H1 (cell line): ENCODE results near the gene FOXN4. TPM values are rescaled to one million over a fixed set of nuclear protein-coding genes. Genes with fewer than 3 reads are reported as not detected.

Experiments used
- CTCF ChIA-PET: fragments of 300-600 bp; sonication (Branson Sonifier 250); formaldehyde crosslinking; loops from one replicate; lab custom pipeline; 2021; ENCODE audit not compliant: partially characterized antibody; lab: Charles Lee
- POLR2A ChIA-PET: fragments of 300-600 bp; sonication (Branson Sonifier 250); formaldehyde crosslinking; loops from one replicate; lab custom pipeline; 2021; ENCODE audit warnings: inconsistent platforms; ENCODE audit not compliant: partially characterized antibody; lab: Charles Lee
- DNase-seq, 2 experiments: peaks; one replicate each; pipeline versions ENCODE4 v3.0.0 to v3.0.0-alpha.2; 2010 to 2022; ENCODE audit warnings: low spot score in 2 of 2, low read depth in 1 of 2, mixed read lengths in 1 of 2
- FAIRE-seq: peaks from 2 replicates; lab custom pipeline; 2011; peaks lifted over from hg19 to GRCh38; lab: Jason Lieb, UNC
- H2AFZ ChIP-seq: 2 replicates; pipeline ENCODE4 v1.8.1; 2012; ENCODE audit warnings: low read length, inconsistent platforms
- H2AK5ac ChIP-seq: 2 replicates; pipeline ENCODE4 v1.6.1; 2013; ENCODE audit warnings: low read depth, low read length
- H2BK120ac ChIP-seq: replicated peaks from 2 replicates; pipeline ENCODE3; 2013; ENCODE audit warnings: low read depth, low read length, inconsistent platforms
- H2BK12ac ChIP-seq: 2 replicates; pipeline ENCODE4 v1.6.1; 2013; ENCODE audit warnings: low read depth, low read length
- H2BK15ac ChIP-seq: 2 replicates; pipeline ENCODE4 v1.6.1; 2013; ENCODE audit warnings: low read length
- H2BK20ac ChIP-seq: 2 replicates; pipeline ENCODE4 v1.6.1; 2013; ENCODE audit warnings: low read length
- H2BK5ac ChIP-seq: 2 replicates; pipeline ENCODE4 v1.6.1; 2013; ENCODE audit warnings: low read depth, low read length
- H3K14ac ChIP-seq: 2 replicates; pipeline ENCODE4 v1.6.1; 2013; ENCODE audit warnings: inconsistent platforms; ENCODE audit not compliant: insufficient read length
- H3K18ac ChIP-seq: 2 replicates; pipeline ENCODE4 v1.6.1; 2013; ENCODE audit warnings: low read length; ENCODE audit errors: extremely low read depth
- H3K23ac ChIP-seq: 2 replicates; pipeline ENCODE4 v1.6.1; 2013; ENCODE audit warnings: inconsistent platforms; ENCODE audit not compliant: insufficient read length
- H3K23me2 ChIP-seq: 2 replicates; pipeline ENCODE4 v1.6.1; 2013; ENCODE audit warnings: low read depth, low read length
- H3K27ac ChIP-seq: 2 replicates; pipeline ENCODE4 v1.6.1; 2011; ENCODE audit warnings: low read depth, low read length, inconsistent platforms
- H3K27me3 ChIP-seq, 4 experiments: replicated peaks in 1 of 4; 1 replicate in 1 of 4; 2 replicates in 3 of 4; pipeline versions ENCODE4 v1.6.1 to v1.8.1; 2011 to 2013; ENCODE audit warnings: low read length in 3 of 4, mild to moderate bottlenecking in 3 of 4, inconsistent platforms in 2 of 4, mixed read lengths in 2 of 4, moderate library complexity in 1 of 4; ENCODE audit not compliant: control insufficient read depth in 3 of 4, insufficient read depth in 3 of 4; ENCODE audit errors: extremely low read depth in 1 of 4
- H3K36me3 ChIP-seq, 4 experiments: 2 replicates each; pipeline versions ENCODE4 v1.6.1 to v1.8.1; 2011 to 2013; ENCODE audit warnings: mild to moderate bottlenecking in 4 of 4, low read length in 3 of 4, moderate library complexity in 2 of 4, control low read depth in 1 of 4, inconsistent platforms in 1 of 4; ENCODE audit not compliant: insufficient read depth in 4 of 4, control insufficient read depth in 2 of 4
- H3K4ac ChIP-seq: replicated peaks from 2 replicates; pipeline ENCODE3; 2013; ENCODE audit warnings: low read length, low read depth, mixed read lengths, inconsistent platforms; ENCODE audit not compliant: insufficient read length
- H3K4me1 ChIP-seq, 4 experiments: replicated peaks in 1 of 4; 1 replicate in 1 of 4; 2 replicates in 3 of 4; pipeline versions ENCODE4 v1.6.1 to v1.8.1; 2011 to 2013; ENCODE audit warnings: low read length in 3 of 4, inconsistent platforms in 2 of 4, mixed read lengths in 1 of 4; ENCODE audit not compliant: insufficient read depth in 4 of 4, control insufficient read depth in 3 of 4
- H3K4me2 ChIP-seq, 2 experiments: 2 replicates each; pipeline versions ENCODE4 v1.6.1 to v1.8.1; 2011 to 2013; ENCODE audit warnings: low read depth in 2 of 2, low read length in 2 of 2, control low read depth in 1 of 2, inconsistent platforms in 1 of 2, mild to moderate bottlenecking in 1 of 2; ENCODE audit not compliant: insufficient read depth in 1 of 2
- H3K4me3 ChIP-seq, 4 experiments: fragments of 200-600, 300-600 bp in 1 of 4; sonication (generic), shearing (Covaris generic), sonication (Bioruptor Twin) in 1 of 4; 2 replicates each; pipeline versions ENCODE4 v1.5.1 to v1.8.1; 2011 to 2016; ENCODE audit warnings: low read length in 4 of 4, low read depth in 3 of 4, control low read depth in 2 of 4, inconsistent platforms in 2 of 4, mild to moderate bottlenecking in 2 of 4, mixed read lengths in 1 of 4, moderate library complexity in 1 of 4; ENCODE audit not compliant: insufficient read depth in 2 of 4; ENCODE audit errors: extremely low read depth in 1 of 4
- H3K56ac ChIP-seq: replicated peaks from 2 replicates; pipeline ENCODE3; 2013; ENCODE audit warnings: low read depth, mild to moderate bottlenecking, mixed read lengths, low read length, inconsistent platforms; ENCODE audit not compliant: insufficient read length
- H3K79me1 ChIP-seq: 2 replicates; pipeline ENCODE4 v1.6.1; 2013; ENCODE audit warnings: low read depth, low read length, control low read depth
- H3K79me2 ChIP-seq, 2 experiments: 2 replicates each; pipeline versions ENCODE4 v1.6.1 to v1.8.1; 2012 to 2013; ENCODE audit warnings: low read length in 2 of 2, mild to moderate bottlenecking in 2 of 2, inconsistent platforms in 1 of 2; ENCODE audit not compliant: insufficient read depth in 2 of 2, control insufficient read depth in 1 of 2
- H3K9ac ChIP-seq, 4 experiments: replicated peaks in 1 of 4; 1 replicate in 1 of 4; 2 replicates in 3 of 4; pipeline versions ENCODE4 v1.6.1 to v1.8.1; 2011 to 2013; ENCODE audit warnings: low read depth in 3 of 4, low read length in 3 of 4, control low read depth in 2 of 4, mild to moderate bottlenecking in 2 of 4, moderate library complexity in 2 of 4, inconsistent platforms in 1 of 4; ENCODE audit errors: extremely low read depth in 1 of 4
- H3K9me3 ChIP-seq, 2 experiments: 2 replicates each; pipeline versions ENCODE4 v1.6.1 to v1.8.1; 2012 to 2013; ENCODE audit warnings: mild to moderate bottlenecking in 2 of 2, moderate library complexity in 2 of 2, control low read depth in 1 of 2, inconsistent platforms in 1 of 2, low read depth in 1 of 2, low read length in 1 of 2, mixed read lengths in 1 of 2; ENCODE audit not compliant: insufficient read depth in 2 of 2
- H4K20me1 ChIP-seq, 2 experiments: replicated peaks in 1 of 2; 2 replicates each; pipeline versions ENCODE3 to v1.8.1; 2011 to 2013; ENCODE audit warnings: inconsistent platforms in 2 of 2, low read length in 2 of 2, mild to moderate bottlenecking in 1 of 2; ENCODE audit not compliant: insufficient read depth in 2 of 2, control insufficient read depth in 1 of 2
- H4K5ac ChIP-seq: 2 replicates; pipeline ENCODE4 v1.6.1; 2013; ENCODE audit warnings: low read length, low read depth, mixed read lengths, inconsistent platforms; ENCODE audit not compliant: insufficient read length
- H4K8ac ChIP-seq: 2 replicates; pipeline ENCODE4 v1.8.0; 2013; ENCODE audit warnings: mild to moderate bottlenecking, moderate library complexity, low read length, inconsistent platforms; ENCODE audit not compliant: insufficient read depth; ENCODE audit errors: extremely low read depth
- H4K91ac ChIP-seq: replicated peaks from 2 replicates; pipeline ENCODE3; 2013; ENCODE audit warnings: low read length, mixed read lengths, inconsistent platforms; ENCODE audit not compliant: insufficient read length
- ATF3 ChIP-seq: IDR thresholded peaks from 2 replicates; pipeline ENCODE4 v1.6.1; 2011; ENCODE audit warnings: low read depth, mild to moderate bottlenecking, low read length; ENCODE audit not compliant: insufficient read depth
- BRCA1 ChIP-seq: IDR thresholded peaks from 2 replicates; pipeline ENCODE4 v1.6.1; 2012; ENCODE audit warnings: low read depth, low read length, improper control_type of control experiment
- JUN ChIP-seq: IDR thresholded peaks from 2 replicates; pipeline ENCODE4 v1.6.1; 2011; ENCODE audit warnings: low read depth, mild to moderate bottlenecking, improper control_type of control experiment, low read length
- RNF2 ChIP-seq: fragments of 200-900, 300-1000 bp; sonication (generic); IDR thresholded peaks from 2 replicates; pipeline ENCODE4 v1.7.1; 2016; ENCODE audit warnings: borderline replicate concordance, low read depth, mild to moderate bottlenecking, antibody characterized with exemption, low read length; ENCODE audit not compliant: poor library complexity, severe bottlenecking; ENCODE audit errors: missing control alignments
- SIRT6 ChIP-seq: IDR thresholded peaks from one replicate; pipeline ENCODE4 v1.7.1; 2012; ENCODE audit warnings: low read length, inconsistent platforms
- SIX5 ChIP-seq: IDR thresholded peaks from 2 replicates; pipeline ENCODE4 v1.6.1; 2011; ENCODE audit warnings: mild to moderate bottlenecking, low read depth, low read length
- TAF7 ChIP-seq: optimal IDR thresholded peaks from 2 replicates; pipeline ENCODE3; 2011; ENCODE audit warnings: low read depth, mild to moderate bottlenecking, inconsistent platforms, low read length, moderate library complexity, borderline replicate concordance
- TCF12 ChIP-seq: IDR thresholded peaks from 2 replicates; pipeline ENCODE4 v1.6.1; 2011; ENCODE audit warnings: low read depth, mild to moderate bottlenecking, low read length
- WGBS, 2 experiments: shearing (Covaris generic) in 1 of 2; methylation state at CpG; one replicate each; pipeline versions ENCODE4 v1.1.6 to v1.1.7; 2013 to 2015; ENCODE audit warnings: low lambda C conversion rate in 2 of 2, mixed read lengths in 2 of 2, inconsistent platforms in 1 of 2, low coverage in 1 of 2, missing lambda C conversion rate in 1 of 2; ENCODE audit not compliant: insufficient replicate concordance in 2 of 2, insufficient coverage in 1 of 2, insufficient read length in 1 of 2; ENCODE audit errors: extremely low coverage in 1 of 2, missing lambda C conversion rate in 1 of 2; 5-methylcytosine and 5-hydroxymethylcytosine counted together
- polyA plus RNA-seq, 7 experiments: library from polyadenylated mRNA; depleted of rRNA in 3 of 7; stranded (reverse) in 5 of 7; unstranded in 2 of 7; fragments of >200 nt in 5 of 7; fragments of 200-250 nt in 2 of 7; gene quantifications; 1 replicate in 5 of 7; 2 replicates in 1 of 7; 4 replicates in 1 of 7; pipeline versions ENCODE4 v1.2.1 to v1.2.3, GENCODE V29; 2011 to 2013; ENCODE audit warnings: missing spikeins in 2 of 7, mixed read lengths in 2 of 7
- total RNA-seq: library from RNA; stranded (reverse); fragmentation: NEBNext Ultra II Directional; extraction: Animal tissue kit (Norgen Biotek cat#: 25700); gene quantifications from 2 replicates; pipeline ENCODE4 v1.2.1, GENCODE V29; 2021

Gene FOXN4
- total and polyA plus RNA-seq, 2 of the 8 experiments (the other 6 are each of a cell fraction or from before 2014, with no cell fraction given), result 0.26 to 0.29 TPM

- Histone ChIP-seq H3K79me2 (no peaks in the 10 kb centered on the region), H3K23ac (no peak overlapping the region), H2BK12ac (no peak overlapping the region), H3K36me3 (no peaks in the 10 kb centered on the region), H3K56ac (no peak overlapping the region), H3K9ac (no peak overlapping the region), H2BK15ac (no peak overlapping the region), H3K18ac (no peak overlapping the region), H2BK5ac (no peak overlapping the region), H4K5ac (no peak overlapping the region), H3K27me3 (no peaks in the 10 kb centered on the region), H2AK5ac (no peak overlapping the region), H2BK120ac (no peak overlapping the region), H3K4ac (no peak overlapping the region), H2AFZ (no peak overlapping the region), H4K20me1 (no peaks in the 10 kb centered on the region), H3K27ac (no peak overlapping the region), H2BK20ac (no peak overlapping the region), H3K23me2 (no peaks in the 10 kb centered on the region), H3K14ac (no peak overlapping the region), H3K4me1 (no peaks in the 10 kb centered on the region; a peak in 1 of 7 replicates), H3K4me3 (no peak overlapping the region), H4K8ac (no peak overlapping the region), H3K9me3 (peaks cover 2 to 5% of the 10 kb centered on the region in 2 experiments; a peak in 1 of 4 replicates), H3K4me2 (no peak overlapping the region), H3K79me1 (no peaks in the 10 kb centered on the region), H4K91ac (no peak overlapping the region)
- ChIA-PET CTCF (interaction anchor here (0.9 to 1.2 kb wide), 4 partner anchors 9 to 131 kb away, joined by 3 to 6 read pairs (median 4); no protein-coding TSS in a partner anchor), POLR2A (interaction anchor here (1.3 to 1.5 kb wide), 2 partner anchors 9 to 19 kb away, joined by 3 to 4 read pairs; no protein-coding TSS in a partner anchor)
- 84% methylated on average over 16 of the region's 16 CpGs; no CpG with 5 or more reads in 1 of the 2 experiments for WGBS, 2 experiments
- TF ChIP-seq JUN, result no peak
- TF ChIP-seq BRCA1, result no peak
- no peak for TF ChIP-seq ATF3
- TF ChIP-seq SIX5, result no peak
- TF ChIP-seq SIRT6, result no peak
- no peak for TF ChIP-seq TCF12
- TF ChIP-seq RNF2, result no peak
- TF ChIP-seq TAF7, result no peak
- DNase-seq (no peak), FAIRE-seq (no peak)
Observed at GRCh38 chr12:109258607-109259544, 50.2 kb downstream of the FOXN4 start.
